ENCODE results near the gene PDE9A. TPM values are rescaled to one million over a fixed set of nuclear protein-coding genes. Genes with fewer than 3 reads are reported as not detected.

Gene PDE9A
- total RNA-seq, 1 experiment from 2014 or later = 44.8 TPM

GRCh38 chr21:42703965-42704364, 50.5 kb downstream of the PDE9A start:
- peaks cover 8% of the 10 kb centered on the region for H3K9me3 Mint-ChIP-seq
- ChIA-PET CTCF (interaction anchor here (2.8 kb wide), 1 partner anchor 111 kb away, joined by 12 read pairs; no protein-coding TSS in a partner anchor), POLR2A (no interaction called here)
- ATAC-seq = peak; percentile 9
- H3K36me3 Mint-ChIP-seq = peaks cover 34% of the 10 kb centered on the region
- no peaks in the 10 kb centered on the region for H3K27me3 Mint-ChIP-seq (ENCODE audit: low read depth)
- DNase-seq (ENCODE audit: low spot score) = no peak
- H3K4me1 Mint-ChIP-seq = peaks cover 31% of the 10 kb centered on the region
- TF ChIP-seq ZNF121 (CRISPR knock-in tag; IDR thresholded peaks at IDR 0.05) (no peak), TEAD1 (CRISPR knock-in tag; IDR thresholded peaks at IDR 0.05) (no peak), ATF3 (CRISPR knock-in tag; conservative IDR thresholded peaks at IDR 0.05) (no peak), E2F1 (CRISPR knock-in tag; IDR thresholded peaks at IDR 0.05) (no peak), ESRRA (CRISPR knock-in tag; IDR thresholded peaks at IDR 0.05; ENCODE audit: borderline replicate concordance) (no peak), SMAD3 (CRISPR knock-in tag; IDR thresholded peaks at IDR 0.05; ENCODE audit: borderline replicate concordance) (no peak)
- TF ChIP-seq, protein P1, sequence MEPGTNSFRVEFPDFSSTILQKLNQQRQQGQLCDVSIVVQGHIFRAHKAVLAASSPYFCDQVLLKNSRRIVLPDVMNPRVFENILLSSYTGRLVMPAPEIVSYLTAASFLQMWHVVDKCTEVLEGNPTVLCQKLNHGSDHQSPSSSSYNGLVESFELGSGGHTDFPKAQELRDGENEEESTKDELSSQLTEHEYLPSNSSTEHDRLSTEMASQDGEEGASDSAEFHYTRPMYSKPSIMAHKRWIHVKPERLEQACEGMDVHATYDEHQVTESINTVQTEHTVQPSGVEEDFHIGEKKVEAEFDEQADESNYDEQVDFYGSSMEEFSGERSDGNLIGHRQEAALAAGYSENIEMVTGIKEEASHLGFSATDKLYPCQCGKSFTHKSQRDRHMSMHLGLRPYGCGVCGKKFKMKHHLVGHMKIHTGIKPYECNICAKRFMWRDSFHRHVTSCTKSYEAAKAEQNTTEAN (CRISPR knock-in tag; IDR thresholded peaks at IDR 0.05) = no peak
- TF ChIP-seq, protein P2, sequence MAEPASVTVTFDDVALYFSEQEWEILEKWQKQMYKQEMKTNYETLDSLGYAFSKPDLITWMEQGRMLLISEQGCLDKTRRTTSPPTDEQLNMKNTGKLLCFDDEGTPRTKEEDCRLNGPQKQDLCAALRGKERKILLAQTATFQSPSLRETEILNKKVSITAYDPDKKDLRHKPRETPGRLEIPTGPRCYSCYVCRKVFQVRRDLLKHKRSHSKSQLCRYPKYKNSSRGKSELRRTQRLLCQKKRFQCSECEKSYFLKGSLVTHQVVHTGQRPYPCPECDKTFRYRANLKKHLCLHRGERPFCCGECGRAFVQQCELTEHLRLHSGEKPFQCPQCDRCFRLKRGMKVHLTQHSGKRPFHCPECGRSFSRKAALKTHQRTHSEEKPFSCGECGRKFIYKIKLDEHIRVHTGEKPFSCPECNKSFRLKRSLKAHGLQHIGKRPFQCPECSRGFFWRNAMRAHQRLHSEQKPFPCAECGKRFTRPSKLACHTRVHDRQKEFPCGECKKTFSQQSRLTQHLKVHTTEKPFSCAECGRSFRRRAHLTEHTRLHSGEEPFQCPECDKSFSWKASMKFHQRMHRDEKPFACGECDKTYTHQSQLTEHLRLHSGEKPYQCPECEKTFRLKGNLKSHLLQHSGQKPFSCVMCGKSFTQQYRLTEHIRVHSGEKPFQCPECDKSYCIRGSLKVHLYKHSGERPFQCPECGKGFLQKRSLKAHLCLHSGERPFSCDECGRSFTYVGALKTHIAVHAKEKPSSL (CRISPR knock-in tag; conservative IDR thresholded peaks at IDR 0.05) = no peak
- TF ChIP-seq, protein P3, sequence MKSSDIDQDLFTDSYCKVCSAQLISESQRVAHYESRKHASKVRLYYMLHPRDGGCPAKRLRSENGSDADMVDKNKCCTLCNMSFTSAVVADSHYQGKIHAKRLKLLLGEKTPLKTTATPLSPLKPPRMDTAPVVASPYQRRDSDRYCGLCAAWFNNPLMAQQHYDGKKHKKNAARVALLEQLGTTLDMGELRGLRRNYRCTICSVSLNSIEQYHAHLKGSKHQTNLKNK (CRISPR knock-in tag; IDR thresholded peaks at IDR 0.05) = no peak
- H3K4me3 Mint-ChIP-seq = no peak overlapping the region
- 0 out of 2 replicates have a peak overlapping the region, but pooled peaks have one; percentile 31 for H3K27ac Mint-ChIP-seq

- Mint-ChIP-seq H3K9me3 (peaks cover 8% of the 10 kb centered on the region), H3K27ac (peak overlapping the region; percentile 48; the same call in 1 of the 2 replicates), H3K27me3 (ENCODE audit: low read depth) (no peaks in the 10 kb centered on the region), H3K36me3 (peaks cover 36% of the 10 kb centered on the region), H3K4me1 (peaks cover 31% of the 10 kb centered on the region), H3K4me3 (no peak overlapping the region)
- ChIA-PET POLR2A (no interaction called here), CTCF (interaction anchor here (2.8 kb wide), 1 partner anchor 111 kb away, joined by 12 read pairs; no protein-coding TSS in a partner anchor)
- DNase-seq (ENCODE audit: low spot score) = no peak
- no peak for ATAC-seq
- TF ChIP-seq, protein P4, sequence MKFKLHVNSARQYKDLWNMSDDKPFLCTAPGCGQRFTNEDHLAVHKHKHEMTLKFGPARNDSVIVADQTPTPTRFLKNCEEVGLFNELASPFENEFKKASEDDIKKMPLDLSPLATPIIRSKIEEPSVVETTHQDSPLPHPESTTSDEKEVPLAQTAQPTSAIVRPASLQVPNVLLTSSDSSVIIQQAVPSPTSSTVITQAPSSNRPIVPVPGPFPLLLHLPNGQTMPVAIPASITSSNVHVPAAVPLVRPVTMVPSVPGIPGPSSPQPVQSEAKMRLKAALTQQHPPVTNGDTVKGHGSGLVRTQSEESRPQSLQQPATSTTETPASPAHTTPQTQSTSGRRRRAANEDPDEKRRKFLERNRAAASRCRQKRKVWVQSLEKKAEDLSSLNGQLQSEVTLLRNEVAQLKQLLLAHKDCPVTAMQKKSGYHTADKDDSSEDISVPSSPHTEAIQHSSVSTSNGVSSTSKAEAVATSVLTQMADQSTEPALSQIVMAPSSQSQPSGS (CRISPR knock-in tag; IDR thresholded peaks at IDR 0.05; ENCODE audit: borderline replicate concordance, low read depth) = no peak
- TF ChIP-seq FOXP4 (CRISPR knock-in tag; IDR thresholded peaks at IDR 0.05) (no peak), TCF7 (CRISPR knock-in tag; IDR thresholded peaks at IDR 0.05; ENCODE audit: low read depth) (no peak), FOXK1 (CRISPR knock-in tag; IDR thresholded peaks at IDR 0.05) (no peak), ZNF317 (CRISPR knock-in tag; IDR thresholded peaks at IDR 0.05; ENCODE audit: borderline replicate concordance, low read depth) (no peak), ZBTB21 (CRISPR knock-in tag; IDR thresholded peaks at IDR 0.05; ENCODE audit: borderline replicate concordance) (no peak), ZNF423 (CRISPR knock-in tag; IDR thresholded peaks at IDR 0.05) (no peak)
- TF ChIP-seq, protein P5, sequence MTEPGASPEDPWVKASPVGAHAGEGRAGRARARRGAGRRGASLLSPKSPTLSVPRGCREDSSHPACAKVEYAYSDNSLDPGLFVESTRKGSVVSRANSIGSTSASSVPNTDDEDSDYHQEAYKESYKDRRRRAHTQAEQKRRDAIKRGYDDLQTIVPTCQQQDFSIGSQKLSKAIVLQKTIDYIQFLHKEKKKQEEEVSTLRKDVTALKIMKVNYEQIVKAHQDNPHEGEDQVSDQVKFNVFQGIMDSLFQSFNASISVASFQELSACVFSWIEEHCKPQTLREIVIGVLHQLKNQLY (CRISPR knock-in tag; IDR thresholded peaks at IDR 0.05) = no peak
- TF ChIP-seq, protein P6, sequence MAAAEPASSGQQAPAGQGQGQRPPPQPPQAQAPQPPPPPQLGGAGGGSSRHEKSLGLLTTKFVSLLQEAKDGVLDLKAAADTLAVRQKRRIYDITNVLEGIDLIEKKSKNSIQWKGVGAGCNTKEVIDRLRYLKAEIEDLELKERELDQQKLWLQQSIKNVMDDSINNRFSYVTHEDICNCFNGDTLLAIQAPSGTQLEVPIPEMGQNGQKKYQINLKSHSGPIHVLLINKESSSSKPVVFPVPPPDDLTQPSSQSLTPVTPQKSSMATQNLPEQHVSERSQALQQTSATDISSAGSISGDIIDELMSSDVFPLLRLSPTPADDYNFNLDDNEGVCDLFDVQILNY (CRISPR knock-in tag; IDR thresholded peaks at IDR 0.05) = no peak
Measured at GRCh38 chr21:42704861-42705260, 51.4 kb downstream of the PDE9A start.

Data from WTC11 (cell line).